UCSD-AML1 (cell line): ENCODE data around the gene LLGL1.

Source experiments
- DNase-seq: peaks from one replicate; lab custom pipeline; 2025; ENCODE audit not compliant: unreplicated experiment; lab: John Stamatoyannopoulos, UW

The LLGL1 gene

DNA sequence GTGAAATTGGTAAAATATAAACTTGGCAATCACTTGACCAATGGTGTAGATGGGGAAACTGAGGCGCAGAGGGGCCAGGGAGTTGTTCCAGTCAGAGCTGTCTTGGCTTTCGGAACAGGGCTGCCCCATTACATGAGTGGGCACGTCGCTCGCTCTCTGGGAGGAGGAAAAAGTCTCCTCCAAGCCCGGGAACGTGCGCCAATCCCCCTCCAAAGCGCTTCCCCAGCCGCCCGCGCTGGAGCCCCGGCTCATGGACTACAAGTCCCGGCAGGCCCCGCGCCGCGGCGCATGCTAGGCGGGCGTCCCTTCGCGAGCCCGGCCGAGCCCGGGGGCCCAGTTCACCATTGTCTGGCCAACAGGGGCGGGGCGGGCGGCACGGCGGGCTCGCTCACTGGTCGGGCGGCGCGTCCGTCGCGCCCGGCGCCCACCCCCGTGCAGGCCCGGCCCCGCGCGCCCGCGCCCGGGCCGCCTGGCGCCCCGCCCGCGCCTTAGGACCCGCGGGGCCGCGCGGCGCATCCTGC, at the start of gene LLGL1:
LLGL1 (plus strand) TSS at position 515 of the 521 bp plus-strand sequence. CDS start 48 bp downstream, outside the sequence.
- peak; percentile 96 for DNase-seq

GRCh38 chr17:18176176-18176575, 49.3 kb upstream of the LLGL1 start:
- peak; percentile 36 for DNase-seq

- DNase-seq: no peak
Observed at GRCh38 chr17:18177133-18177532, 48.3 kb upstream of the LLGL1 start.

DNA sequence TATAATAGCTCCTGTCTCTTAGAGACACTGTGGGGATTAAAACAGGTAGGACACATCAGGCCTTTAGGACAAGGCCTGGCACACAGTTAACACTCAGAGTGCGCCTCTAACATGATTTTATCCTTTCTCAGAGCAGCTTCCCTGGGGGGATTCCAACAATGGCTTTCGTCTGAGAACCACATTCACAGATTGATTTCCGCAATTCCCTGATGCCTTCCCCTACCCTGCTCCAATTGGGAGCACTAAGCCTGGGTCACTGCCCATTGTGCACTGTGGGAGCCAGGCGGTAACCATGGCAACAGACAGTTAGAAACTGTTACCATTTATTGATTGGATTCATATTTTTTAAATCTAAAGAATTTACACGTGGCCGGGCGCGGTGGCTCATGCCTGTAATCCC, 47.7 kb upstream of the LLGL1 start:
- DNase-seq: no peak

- no peak for DNase-seq
Observed at GRCh38 chr17:18179196-18179595, 46.2 kb upstream of the LLGL1 start.

DNA sequence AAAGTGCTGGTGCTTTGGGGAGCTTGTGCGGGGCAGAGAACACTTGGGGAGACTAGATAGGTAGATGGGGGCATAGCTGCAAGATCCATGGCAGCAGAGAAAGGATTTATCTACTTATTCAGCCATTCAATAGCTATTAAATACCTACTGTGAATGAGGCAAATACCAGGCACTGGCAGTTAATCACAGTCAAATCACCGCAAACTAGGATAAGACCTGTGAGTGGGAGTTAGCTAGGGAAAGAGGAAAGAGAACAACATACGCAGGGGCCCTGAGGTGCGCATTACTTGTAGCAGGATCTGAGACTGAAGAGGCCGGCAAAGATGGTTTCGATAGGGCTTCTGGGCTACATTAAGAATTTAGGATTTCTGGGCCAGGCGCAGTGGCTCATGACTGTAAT, 45.6 kb upstream of the LLGL1 start:
- no peak for DNase-seq

- DNase-seq: no peak
Observed at GRCh38 chr17:18181358-18181757, 44.1 kb upstream of the LLGL1 start.

DNA sequence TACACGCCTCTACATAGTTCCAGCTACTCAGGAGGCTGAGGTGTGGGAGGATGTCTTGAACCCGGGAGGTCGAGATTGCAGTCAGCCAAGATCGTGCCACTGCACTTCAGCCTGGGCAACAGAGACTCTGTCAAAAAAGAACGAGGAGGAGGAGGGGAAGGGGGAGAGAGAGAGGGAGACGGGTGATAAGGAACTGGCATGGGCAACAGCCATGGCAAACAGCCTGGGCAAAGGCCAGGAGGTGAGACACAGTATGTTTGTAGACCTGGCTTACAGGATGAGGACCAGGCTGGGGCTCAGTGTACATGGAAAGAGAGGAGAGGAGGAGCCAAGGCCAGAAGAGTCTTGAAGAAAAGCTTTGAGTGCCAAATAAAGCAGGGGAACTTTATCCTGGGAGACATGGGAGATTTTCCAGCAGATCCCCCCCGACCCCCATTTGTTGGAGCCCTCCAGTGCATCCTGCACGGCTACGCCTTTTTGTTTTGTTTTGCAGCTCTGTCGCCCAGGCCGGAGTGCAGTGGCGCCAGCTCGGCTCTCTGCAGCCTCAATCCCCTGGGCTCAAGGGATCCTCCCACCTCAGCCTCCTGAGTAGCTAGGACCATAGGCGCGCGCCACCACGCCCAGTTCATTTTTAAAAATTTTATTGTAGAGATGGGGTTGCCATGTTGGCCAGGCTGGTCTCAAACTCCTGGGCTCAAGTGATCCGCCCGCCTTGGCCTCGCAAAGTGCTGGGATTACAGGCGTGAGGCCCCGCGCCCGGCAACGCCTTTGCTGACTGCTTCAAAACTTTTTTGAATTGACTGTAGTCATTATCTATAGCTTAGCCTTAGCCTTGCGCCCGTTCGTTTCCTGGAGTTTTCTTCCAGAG, 43.1 kb upstream of the LLGL1 start:
- DNase-seq: no peak

GRCh38 chr17:18182978-18183333, 42.5 kb upstream of the LLGL1 start:
- peak; percentile 92 for DNase-seq

DNA sequence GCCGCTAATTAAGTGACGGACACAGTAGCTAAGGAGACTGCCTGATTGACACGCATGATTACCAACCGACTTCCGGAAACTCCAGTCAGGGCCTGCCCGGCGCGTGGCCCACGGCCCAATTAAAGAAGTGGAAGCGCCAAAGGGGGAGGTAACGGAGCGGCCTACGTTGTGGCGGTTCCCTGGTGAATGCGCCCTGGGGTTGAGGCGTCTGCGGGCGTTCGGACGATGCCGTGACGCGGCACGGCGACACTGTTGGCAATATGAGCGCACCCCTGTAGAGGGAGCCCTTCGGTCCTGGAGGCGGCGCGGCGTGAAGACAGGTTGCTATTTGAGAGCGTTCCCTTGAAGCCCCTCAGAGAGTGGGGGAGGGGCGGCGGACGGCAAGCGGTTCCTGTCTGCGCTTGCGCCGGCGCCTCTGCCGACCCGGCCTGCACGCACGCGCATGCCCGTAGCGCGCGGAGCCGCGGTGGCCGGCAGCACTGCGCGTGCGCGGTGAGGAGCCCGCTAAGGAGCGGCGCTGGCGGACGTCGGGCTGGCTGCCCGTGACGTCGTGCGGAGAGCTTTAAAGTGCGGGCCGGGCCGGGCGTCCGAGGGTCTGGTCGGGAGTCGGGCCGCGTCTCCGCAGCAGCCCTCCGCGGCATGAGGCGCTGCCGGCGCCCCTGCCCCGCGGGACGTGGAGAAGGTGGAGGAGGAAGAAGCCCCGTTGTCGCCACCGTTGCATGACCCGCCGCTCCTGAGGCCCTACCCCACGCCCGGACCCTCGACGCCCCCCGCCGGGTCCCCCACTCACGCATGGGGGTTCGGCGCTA, 41.9 kb upstream of the LLGL1 start, which contains the start of gene ALKBH5:
ALKBH5 (plus strand) TSS at position 495 of the 809 bp plus-strand sequence. CDS start 416 bp downstream, outside the sequence.
- peak; percentile 99 for DNase-seq

GRCh38 chr17:18184143-18185031, 41.0 kb upstream of the LLGL1 start:
- peak; percentile 42 for DNase-seq

DNA sequence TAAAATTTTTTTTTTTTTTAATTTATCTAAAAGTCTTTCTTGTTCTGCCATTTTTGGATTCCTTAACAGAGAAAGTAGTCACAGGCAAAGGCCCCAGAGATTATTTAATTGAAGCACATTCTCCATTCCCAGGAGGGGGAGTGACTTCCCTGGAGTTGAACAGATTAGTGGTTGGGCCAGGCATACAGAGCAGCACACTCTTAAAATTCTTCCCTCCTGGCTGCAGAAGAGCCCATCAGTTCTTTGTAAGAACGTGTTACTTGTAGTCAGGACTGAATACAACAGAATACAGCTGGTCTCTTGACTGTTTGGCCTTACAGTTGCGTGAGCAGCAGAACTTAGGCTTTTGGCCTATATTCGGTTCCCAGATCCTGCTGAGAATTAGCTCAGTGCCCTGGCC, 40.0 kb upstream of the LLGL1 start:
- DNase-seq: no peak

DNA sequence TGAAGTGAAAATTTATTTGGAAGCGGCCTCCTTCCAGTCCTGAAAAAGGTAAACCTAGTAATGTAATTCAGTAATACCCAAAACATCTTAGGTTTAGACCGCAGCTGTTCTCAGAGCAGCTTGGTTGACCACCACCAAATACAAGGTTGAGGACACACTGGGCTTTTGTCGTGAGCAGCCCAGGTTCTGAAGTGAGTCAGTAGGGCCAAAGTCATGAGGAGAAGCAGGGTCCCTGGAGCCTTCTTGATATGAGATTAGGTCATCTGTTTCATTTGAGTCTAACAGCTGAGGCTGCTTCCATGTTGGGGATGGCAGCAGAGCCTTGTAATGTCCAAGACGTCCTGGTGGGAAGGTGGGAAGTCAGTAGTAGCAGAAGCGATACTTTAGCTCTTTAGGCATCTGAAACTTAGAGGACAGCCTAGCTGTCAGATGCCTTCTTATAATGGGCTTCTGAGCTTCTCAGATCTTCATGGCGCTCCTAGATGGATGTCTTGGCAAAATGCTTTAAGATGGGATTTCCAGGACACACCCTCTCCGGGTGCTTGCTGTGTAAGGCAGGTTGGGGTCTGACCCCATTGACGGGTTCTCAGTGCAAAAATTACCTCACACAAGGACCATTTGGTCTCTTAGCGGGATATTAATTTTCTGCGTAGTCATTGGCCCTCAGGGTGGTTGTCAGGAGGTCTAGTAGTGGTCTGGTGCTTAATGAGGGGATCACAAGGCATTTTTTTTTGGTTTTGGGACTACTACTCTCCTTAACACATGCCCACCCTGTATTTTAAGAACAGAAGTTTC, 39.4 kb upstream of the LLGL1 start:
- DNase-seq: no peak

DNA sequence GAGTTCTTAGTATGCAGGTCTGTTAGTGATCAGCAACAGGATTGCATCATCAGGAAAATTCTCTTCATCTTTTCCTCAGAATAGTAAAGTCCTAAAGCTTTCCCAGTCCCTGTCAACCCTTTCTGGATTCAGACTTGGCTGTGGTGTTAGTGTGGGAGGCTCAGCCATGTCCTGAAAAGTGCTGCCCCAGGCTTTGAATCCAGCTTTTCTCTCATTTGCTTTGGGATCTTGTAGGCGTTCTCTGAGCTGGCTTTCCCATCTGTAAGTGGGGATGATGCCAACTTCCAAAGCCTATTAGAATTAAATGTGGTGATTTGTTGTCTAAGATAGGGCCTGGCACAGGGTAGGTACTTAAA, 38.8 kb upstream of the LLGL1 start:
- no peak for DNase-seq

GRCh38 chr17:18187226-18187625, 38.2 kb upstream of the LLGL1 start:
- no peak for DNase-seq

DNA sequence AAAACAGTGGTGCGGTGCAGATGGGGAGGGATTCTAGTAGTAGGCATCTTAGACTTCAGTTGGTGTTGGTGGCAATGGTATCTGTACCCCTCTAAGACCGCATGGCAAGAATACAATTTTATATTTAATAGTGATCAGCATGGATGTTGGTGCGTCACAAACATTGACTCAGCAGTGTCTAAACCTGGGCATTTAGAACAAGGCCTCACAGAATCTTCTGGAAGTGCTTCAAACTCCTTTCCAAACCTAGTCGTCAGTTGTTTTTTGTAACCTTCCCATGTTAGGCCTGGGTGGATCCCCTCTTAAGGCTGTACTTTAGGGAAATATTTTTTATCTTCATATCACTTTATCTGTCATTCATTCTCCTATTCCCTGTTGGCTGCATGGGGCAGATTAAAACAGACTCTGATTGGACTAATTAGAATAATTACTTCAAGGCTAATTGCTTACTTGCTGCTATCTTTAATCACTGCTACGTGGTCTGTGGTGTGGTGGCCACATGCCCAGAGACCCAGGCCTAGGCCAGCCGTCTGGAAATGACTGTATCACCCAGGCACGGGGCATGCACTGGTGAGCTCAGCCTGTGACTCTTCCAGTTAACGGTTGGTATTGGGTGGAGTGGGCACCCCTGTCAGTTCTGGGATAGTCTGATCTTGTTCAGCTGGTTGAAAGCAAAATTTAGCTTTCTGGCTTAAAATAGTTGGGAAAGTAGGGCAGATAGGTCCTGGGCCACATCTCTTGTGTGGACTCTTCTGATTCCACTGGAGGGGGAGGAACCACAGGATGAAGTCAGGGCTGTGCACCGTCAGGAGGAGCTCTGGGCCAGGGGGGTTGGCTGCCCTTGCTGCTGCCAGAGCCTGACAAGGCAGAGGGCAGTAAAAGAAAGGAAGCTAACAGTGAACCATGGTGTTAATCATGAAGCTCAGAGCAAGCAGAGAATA, 37.3 kb upstream of the LLGL1 start:
- DNase-seq: no peak

DNA sequence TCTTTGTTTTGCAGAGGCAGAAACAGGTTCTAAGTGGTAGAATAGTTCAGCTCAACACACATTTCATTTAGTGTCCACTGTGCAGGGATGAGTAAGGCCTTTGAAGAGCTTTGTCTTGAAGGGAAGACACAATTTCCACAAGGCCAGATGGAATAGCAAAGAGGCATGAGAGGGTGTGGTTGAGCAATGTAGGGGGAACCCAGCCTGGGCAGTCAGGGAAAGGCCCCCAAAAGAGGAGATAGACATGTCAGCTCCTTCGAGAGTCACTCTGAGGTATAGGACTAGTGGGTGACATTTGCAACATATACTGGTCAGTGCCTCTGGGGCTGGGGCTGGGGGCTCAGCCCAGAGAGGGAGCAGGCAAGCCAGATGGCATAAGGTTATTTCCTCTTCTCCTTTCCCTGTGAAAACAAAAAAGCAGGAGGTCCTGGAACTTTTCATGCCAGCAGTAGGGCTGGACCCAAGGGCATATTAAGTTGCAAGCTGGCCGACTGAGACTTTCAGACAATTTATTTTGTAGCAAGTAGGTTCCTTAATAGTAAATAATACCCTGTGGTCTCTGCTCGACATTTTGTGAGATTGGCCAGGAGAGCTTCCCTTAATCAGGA, 34.7 kb upstream of the LLGL1 start:
- no peak for DNase-seq

DNA sequence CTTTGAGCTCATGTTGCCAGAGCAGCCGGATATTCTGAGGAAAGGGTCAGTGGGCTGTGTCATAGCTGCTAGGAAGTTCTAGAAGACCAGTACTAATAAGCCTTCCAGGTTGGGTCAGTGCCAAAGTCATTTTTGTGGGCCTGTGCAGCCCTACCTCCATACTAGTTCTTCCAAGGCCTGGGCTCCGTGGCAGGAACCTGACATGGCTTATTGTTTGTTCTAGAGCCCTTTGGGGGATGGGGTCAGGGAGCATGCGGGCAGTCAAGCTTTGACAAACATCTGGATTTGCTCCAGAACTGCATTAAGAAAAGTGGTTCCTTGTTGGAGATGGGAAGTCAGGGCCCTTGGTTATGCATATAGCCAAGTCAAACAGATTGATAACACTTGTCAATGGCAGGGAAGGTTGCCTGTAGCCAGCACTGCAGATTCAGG, 34.2 kb upstream of the LLGL1 start:
- DNase-seq: no peak

GRCh38 chr17:18191967-18192366, 33.5 kb upstream of the LLGL1 start:
- DNase-seq: no peak
